Loucy (cell line): ENCODE data around the gene LIME1.

ENCODE experiments used
- CTCF ChIP-seq: fragments of 200-600 bp; sonication (generic); conservative IDR thresholded peaks from 2 replicates; pipeline ENCODE4 v1.5.1; 2014; ENCODE audit warnings: mild to moderate bottlenecking, antibody characterized with exemption, low read length
- EZH2phosphoT487 ChIP-seq: fragments of 200-600 bp; IDR thresholded peaks from 2 replicates; pipeline ENCODE4 v1.6.1; 2018; ENCODE audit warnings: antibody characterized with exemption, mild to moderate bottlenecking, moderate library complexity, borderline replicate concordance

DNA sequence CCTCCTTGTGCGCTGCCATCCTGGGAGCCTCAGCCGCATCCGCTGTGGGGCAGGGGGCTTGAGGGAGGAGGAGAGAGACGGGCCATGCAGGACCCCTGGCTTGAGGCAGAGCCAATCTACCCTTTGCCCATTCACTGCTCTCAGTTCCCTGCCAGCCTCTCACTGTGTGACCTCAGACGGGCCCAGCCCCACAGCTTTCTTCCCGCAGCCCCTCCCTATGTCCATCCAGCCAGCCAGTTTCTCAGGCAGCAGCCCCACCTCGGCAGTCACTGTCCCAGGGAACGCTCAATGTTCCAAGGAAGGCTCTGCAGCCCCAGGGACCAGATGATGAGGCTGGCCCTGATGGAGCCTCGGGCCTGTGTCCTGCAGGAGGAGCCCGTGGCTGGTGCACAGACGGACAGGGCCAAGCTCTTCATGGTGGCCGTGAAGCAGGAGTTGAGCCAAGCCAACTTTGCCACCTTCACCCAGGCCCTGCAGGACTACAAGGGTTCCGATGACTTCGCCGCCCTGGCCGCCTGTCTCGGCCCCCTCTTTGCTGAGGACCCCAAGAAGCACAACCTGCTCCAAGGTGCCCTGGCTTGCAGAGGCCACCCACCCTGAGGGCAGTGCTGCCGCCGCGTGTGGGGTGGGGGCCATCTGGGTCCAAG is 43.9 kb upstream of the LIME1 start:
- TF ChIP-seq CTCF (no peak), EZH2phosphoT487 (no peak)
